Measurements from ENCODE around the gene TSPAN18.

The TSPAN18 gene, protein sequence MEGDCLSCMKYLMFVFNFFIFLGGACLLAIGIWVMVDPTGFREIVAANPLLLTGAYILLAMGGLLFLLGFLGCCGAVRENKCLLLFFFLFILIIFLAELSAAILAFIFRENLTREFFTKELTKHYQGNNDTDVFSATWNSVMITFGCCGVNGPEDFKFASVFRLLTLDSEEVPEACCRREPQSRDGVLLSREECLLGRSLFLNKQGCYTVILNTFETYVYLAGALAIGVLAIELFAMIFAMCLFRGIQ

DNA sequence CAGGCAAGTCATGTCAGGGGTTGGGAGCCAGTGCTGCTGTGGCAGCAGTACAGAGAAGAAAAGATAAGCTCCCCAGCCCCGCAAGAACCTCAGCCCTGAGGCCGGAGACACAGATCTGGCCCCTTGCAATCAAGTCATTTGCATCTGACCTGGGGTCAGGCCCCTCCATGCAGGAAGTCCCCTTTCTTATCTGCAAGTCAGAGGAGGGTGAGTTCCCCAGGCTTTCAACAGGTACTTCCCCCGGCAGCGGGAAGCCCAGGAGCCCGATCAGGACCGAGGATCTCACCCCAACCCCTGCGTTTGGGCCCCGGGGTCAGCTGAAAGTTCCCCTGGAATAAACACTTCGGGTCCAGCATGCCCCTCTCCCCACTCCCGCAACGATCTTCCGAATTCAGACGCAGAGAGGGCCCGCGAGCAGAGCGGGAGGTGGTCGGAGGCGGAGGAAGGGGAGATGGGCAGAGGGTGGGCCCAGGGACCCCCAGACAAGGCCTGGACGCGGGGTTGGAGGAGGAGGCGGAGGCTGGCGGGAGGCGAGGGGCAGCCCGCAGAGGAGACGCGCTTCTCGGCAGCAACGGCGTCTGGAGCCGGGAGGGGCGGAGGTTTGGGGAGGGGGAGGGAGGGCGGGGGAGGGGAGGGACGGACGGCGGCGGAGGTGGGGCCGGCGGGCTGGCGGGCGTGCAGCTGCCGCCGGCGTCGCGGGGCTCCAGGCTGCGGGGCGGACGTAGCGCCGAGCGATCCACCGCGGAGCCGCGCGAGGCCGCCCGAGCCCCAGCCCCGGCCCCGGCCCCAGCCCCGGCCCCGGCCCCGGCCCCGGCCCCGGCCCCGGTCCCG lies at the start of gene TSPAN18:
TSS of gene TSPAN18 (plus strand) at position 680 of the 831 bp plus-strand sequence. CDS start 179,455 bp downstream, outside the sequence.
- DNase-seq, result peak; percentile 22 to 60

DNA sequence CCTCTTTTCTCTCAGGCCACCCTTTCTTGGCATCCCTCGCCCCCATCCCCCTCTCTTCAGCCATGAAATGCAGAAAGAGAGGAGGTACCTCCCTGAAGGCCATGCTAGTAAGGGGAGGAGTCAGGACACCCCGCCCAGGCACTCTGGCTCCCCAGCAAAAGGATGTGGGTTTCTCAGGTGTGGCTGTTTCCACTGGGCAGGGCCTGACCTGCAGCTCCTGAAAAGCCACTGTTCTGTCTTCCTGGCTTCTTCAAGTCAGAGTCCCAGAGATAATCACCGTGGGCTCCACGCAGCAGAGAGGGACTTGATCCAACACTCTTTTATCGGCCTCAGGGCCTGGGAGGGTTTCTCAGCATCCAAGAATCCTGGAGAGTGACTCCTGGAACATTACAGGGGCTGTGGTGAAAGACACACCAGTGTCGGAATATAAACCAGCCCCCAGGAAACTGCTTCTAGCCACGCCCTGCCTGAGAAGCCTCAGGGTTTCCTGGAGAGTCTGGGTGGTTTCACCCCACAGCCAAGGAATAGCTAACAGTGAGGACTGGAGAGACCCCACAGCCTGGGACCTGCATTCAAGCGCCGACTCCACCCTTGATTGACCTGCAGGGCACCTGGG lies 45.7 kb upstream of the TSPAN18 start:
- peak; percentile 32 to 71 for DNase-seq

DNA sequence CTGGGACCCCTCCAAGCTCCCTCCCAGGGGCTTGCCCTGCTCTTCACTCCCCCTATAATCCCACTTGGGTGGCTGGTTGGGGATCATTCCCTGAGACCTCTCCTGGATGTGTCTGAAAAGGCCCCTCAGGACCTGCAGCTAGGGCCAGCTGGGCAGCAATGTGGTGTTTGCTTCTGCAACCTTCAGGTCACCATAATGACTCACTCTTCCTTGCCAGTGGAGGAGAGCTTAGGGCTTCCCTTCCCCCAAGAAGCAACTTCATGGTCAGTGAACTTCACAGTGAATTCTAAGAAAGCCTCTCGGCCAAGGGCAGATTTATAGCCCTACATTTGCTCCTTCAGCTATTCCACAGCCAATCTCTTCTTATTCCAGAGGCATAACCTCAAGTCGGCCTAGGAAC lies 45.1 kb upstream of the TSPAN18 start:
- no peak for DNase-seq

DNA sequence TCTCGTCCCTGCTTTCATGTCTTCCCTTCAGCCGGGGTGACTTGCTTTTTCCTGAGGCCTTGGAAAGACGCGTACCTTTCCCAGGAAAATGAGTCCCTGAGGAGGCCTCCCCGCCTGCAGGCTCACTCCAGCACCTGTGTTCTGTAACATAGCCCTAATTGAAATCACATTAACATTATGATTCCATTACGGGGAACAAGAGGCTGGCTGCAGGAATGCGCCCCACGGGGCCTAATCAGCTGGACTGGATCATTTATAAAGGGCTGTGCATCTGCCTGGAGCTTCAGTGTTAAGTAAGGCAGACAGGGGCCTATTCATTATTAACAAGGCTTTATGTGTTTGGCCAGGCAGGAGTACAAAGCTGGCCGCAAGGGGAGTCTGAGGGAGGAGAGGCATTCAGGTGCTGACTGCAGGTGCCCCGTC lies 41.9 kb upstream of the TSPAN18 start:
- DNase-seq, result no peak

DNA sequence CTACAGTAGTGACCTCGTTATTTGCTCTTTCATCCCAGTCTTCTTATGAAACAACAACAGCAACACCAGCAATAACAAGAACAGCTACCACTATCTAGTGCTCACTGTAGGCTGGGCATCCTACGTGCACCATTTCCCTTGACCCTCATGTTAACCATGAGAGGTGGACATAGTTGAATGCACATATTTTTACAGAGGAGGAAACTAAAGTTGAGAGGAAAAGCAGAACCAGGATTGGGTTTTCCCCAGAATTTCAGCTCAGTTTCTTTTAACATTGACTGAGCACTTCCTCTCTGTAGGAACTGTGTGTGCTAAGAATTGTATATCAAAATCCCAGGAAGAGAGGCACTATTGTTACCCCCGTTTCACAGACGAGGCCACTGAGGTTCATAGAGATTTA lies 39.4 kb upstream of the TSPAN18 start:
- DNase-seq, result no peak

DNA sequence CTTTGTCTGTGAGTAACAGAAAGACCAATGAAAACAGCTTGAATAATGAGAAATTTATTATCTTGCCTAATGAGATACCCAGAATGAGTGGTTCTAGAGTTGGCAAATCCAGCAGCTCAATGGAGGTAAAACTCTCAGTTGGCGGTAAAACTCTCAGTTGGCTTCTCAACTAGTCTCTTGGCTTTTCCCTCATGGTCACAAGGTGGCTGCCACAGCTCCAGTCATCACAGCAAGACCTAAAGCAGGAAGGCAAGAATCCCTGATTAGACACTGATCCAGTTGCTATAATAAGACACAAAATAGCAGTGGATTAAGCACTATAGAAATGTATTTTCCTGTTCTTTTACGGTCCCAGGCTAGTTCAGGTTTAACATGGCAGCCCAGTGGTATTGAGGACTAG lies 37.5 kb upstream of the TSPAN18 start:
- DNase-seq, result no peak

DNA sequence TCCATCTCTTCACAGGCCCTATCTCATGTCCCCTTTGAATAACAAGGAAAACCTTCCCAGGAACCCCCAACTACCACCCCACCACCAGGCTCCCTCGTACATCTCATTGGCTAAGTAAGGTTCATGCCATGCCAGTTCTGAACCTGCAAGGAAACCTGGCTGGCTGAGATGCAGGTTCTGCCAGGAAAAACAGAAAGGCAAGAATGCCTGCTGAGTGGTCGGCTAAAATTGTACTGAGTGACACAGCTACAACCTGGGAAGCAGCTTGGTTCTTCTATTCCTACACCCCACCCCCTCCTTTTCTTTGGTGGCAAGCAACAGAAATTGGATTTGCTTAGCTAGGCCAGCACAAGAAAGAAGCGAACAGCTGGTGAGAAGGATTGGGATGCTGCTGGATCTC lies 36.1 kb upstream of the TSPAN18 start:
- no peak for DNase-seq

DNA sequence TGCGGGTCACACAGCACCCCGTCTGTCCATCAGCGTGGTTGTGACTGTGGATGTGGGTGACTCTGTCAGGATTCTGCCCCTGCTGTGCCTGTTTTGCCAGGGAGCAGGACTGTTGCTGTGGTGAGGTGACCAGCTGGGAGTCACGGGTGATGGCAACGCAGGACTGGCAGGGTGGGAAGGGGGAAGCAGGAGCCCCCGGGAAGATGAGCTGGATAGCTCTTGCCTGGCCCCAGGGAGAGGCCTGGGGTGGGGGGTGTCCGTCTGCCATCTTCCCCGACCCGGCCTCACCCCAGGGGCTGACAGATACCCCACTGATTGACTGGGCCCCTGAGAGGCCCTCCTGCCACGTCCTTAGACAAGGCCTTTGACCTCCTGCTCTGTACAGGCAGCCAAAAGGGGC lies 34.3 kb upstream of the TSPAN18 start:
- DNase-seq, result no peak

DNA sequence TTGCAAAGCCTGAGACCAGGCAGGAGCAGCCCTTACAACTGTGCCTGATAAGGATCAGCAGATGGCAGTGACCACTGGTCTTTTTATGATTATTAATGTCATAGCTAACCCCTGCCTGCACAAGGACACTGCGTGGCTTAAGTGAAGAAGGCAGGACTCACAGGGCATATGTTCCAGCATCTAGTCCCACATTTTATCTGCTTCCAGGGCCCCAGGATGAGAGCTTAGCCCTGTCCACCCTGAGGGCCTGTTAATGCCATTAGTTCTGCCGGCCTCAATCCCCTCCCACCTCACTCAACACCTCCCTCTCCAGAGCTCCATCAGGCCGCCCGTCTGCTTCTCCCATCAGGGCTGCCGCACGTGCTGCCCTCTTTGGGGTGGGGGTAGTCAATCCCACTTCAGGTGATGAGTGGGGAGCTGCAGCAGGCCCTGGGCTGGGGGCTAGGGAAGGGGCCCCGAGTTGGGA lies 33.1 kb upstream of the TSPAN18 start:
- DNase-seq, result no peak

DNA sequence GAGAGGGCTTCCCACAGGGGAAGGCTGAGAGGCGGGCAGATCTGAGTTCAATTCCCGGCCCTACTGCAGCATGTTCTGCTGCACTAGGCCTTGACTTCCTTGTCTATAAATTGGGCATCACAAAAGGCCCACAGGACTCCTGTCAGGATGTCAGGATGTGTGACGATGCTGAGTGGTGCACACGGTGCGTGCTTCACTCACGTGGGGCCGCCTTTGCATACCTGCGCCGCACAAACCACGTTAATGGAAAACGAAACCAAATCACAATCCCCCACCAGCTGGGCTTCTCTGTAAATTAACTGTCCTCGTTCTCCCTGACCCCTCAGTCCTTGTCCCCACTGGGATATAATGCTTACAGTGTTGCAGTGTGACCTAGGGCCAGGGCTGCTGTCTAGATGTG lies 32.3 kb upstream of the TSPAN18 start:
- DNase-seq, result peak in 1 of 2 donors; percentile 32

DNA sequence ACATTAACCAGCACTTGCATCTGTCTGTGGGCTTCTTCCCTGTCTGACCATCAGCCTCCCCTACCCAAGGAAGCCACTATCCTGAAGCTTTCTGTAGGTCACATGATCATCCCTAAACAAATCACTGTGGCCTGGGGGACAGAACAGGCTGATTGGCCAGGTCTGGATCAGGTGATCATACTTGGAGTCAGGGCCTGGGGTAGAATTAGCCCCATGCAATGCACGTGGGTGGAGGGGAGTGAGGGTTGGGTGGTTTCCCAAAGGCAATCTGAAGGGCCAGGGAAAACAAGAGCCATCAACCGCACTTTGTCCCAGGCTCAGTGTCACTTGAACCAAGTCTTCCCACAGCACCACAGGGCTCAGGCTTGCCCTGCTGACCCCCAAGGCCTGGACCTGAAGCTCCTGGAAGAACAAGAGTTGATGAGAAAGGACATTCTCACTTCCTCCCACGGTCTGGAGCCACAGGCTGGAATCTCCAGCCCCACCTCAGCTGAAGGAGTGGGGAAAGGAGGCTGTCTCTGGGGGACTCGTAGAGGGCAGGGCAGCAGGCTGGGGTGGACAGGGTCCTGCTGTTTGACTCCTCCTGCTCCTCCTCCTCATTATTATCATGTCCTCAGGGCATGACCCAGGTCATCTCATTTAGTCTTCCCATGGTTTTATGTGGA lies 31.5 kb upstream of the TSPAN18 start:
- DNase-seq, result no peak

DNA sequence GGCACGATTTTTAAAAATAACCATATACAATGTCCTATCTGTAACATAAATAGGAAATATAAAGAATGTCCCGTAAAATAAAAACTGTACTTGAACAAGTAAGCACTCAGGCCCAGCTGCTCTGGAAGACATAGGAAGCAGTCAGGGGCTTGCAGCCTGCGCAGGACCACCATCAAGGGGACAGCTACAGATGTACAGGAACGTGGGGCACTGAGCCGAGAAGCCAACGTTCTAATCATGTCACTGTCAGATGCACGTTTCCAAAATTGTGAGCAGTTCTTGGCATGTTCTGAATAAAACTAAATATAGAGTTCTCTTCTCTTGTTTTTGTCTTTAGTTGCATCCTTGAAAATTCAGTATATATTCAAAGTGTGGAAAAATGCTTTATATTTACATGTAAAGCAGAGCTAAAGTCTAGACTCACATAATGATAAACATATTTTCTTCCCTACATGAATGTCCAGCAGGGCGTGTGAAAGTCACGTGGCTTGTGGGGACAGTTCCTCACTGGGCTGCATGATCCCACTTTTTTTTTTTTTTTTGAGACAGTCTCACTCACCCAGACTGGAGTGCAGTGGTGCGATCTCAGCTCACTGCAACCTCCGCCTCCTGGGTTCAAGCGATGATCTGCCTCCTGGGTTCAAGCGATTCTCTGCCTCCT lies 28.4 kb upstream of the TSPAN18 start:
- no peak for DNase-seq

DNA sequence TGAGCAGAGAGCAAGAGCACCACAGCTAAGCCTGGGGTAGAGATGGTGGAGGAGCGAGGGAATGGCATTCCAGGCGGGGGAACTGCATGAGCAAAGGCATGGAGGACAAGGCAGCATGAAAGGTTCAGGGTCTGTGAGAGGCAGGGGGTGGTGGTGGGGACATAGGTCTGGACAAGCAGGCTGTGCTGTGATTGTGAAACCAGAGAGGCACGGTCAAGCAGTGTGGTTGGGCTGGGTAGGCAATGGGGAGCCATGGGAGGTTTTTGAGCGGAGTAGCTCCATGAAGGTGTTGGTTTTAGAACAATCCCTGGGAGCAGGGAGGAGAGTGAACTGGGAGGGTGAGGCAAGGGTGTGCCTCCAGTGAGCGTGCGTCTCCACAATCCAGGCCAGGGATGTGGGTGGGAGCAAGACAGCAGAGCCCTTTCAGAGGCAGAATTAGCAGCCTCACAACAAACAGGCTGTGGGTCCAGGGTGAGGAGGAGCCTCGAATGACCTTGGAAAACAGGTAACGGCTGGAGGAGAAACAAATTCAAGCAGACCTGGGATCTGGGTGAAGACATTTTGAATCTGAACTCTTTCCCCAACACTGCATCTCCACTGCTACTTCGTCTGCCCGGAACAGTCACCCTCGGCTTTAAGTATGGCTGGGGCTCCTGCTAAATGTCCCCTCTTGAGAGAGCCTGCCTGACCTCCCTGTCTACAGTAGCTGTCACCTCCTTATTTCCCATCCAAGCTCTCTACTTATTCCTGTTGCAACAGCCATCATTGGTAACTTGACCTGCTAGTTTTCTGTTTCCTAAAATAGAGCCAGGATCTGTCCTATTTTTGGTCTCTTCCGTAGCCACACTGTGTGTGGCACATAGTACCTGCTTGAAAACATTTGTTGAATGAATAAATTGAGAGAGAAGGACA lies 27.0 kb upstream of the TSPAN18 start:
- no peak for DNase-seq

DNA sequence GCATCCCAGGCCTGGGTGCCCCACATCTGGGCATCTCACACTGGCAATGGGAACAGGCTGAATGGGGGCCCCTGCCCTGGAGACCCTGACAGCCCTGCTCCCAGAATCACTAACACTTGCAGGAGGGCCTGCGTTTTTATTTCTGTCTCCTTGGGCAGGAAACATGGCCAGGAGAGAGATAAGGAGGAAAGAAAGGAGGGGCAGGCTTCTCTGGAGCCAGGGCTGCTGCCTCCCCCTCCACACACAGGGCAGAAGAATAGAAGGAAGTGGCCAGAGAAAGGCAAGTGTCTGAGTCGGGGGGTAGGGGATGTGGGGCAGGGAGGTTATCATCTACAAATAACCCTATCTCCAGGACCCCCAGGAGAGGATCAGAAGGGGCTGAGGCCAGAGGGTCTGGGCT lies 25.5 kb upstream of the TSPAN18 start:
- no peak for DNase-seq

DNA sequence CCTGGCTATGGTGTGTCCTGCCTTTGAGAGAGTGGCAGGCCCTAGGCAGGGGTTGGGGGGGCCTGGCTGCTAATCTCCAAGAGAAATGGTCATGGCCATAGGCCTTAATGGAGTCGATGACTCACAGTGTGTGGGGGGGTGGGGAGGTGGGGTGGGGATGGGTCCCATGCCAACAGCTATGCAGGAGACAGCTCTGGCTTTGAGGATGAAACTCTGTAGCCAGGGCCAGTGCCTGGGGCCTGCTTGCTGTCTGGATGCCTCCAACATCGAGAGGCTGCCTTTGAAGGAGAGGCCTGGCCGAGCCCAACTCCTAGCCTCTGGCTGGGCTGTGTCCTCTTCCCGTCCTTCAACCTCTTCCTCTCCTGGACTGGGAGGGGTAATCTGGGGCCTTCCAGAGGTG lies 23.9 kb upstream of the TSPAN18 start:
- no peak for DNase-seq

DNA sequence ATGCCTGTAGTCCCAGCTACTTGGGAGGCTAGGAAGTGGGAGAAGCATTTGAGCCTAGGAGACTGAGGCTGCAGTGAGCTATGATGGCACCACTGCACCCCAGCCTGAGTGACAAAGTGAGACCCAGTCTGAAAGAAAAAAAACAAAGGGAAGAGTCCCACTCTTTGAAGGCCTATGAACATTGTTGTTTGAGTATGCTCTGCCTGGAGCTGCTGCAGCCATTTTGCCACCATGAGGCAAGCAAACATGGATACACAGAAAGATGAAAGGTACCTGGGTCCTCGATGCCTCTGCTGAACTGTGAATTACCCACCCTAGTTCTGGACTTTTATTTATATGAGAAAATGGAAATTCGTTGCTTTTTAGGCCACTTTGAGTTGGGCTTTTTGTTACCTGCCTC lies 19.7 kb upstream of the TSPAN18 start:
- DNase-seq, result no peak

DNA sequence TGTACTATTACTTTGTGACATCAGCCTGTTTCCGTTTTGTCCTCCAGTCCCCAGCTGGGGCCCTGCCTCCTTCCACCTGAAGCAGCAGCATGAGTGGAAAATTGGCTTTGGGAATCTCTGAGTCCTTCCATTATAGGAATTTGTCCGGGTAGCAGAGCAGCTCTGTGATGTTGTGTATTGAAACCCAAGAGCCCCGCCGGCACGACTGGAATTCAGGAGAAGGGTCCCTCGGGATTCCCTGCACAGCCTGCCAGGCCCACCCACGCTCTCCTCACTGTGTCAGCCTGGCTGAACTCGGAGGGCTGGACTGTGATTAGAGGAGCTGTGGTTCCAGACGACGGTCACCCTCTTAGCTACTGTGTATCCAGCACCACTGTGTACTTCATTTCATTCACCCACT lies 18.8 kb upstream of the TSPAN18 start:
- no peak for DNase-seq

DNA sequence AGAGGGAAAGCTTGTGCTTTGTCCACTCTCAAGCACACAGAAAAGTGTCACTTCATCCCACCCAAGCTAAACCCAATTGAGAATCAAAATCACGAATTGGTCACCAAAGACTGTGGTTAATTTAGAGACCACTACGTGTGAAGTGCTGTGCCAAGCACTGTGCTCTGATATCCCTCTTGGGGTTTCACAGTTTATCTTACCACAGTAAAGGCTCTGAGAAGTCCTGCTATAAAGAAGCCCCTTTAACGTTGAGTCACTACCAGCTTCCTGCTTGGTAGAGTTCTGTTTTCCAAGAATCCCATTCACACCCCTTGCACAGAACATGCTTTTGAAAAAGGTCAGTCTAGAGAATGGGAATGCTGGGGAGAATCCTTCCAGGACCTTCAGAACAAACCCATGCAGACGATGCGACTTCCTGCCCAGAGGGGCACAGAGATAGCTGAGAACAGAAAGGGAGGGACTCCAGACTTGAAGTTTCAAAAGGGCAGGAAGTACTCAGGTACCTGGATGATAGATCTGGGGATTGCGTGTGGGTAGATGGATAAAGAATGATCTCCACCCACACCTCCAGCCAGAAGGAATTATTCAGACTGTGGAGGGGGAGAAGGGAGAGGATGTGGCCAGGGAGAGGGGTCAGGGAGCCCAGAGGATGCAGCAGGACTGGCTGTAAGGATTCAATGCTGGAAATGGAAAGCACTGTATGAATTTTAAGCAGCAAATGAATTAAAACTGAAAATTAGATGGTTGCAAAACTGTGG lies 18.1 kb upstream of the TSPAN18 start:
- DNase-seq, result no peak

DNA sequence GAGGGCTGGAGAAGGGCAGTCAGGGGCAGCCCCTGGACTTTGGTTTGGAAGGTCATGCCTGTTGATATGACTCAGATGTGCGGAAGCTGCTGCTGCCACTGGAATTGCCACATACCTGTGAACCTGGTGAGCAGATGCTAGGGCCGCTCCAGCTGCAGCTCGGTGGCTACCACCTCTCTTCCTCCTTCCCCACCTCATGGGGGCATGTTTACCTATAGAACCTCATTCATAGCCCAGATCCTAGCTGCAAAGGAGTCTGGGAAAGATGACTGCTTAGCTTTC lies 17.5 kb upstream of the TSPAN18 start:
- no peak for DNase-seq

DNA sequence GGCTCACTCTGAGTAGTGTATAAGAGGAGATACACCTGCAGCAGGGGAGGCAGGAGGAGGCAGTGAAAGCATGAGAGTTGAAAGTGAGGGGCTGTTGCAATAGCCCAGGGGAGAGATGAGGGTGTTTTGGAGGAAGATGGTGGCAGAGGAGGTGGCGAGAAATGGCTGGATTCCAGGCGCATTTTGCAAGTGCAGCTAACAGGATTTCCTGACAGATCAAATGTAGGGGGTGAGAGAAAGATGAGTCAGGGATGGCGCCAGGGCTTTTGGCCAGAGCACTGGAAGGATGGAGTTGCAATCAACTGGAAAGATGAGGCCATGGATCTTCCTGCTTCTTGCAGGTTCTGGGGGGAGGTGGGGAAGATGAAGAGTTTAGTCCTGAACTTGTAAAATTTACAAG lies 16.8 kb upstream of the TSPAN18 start:
- no peak for DNase-seq

DNA sequence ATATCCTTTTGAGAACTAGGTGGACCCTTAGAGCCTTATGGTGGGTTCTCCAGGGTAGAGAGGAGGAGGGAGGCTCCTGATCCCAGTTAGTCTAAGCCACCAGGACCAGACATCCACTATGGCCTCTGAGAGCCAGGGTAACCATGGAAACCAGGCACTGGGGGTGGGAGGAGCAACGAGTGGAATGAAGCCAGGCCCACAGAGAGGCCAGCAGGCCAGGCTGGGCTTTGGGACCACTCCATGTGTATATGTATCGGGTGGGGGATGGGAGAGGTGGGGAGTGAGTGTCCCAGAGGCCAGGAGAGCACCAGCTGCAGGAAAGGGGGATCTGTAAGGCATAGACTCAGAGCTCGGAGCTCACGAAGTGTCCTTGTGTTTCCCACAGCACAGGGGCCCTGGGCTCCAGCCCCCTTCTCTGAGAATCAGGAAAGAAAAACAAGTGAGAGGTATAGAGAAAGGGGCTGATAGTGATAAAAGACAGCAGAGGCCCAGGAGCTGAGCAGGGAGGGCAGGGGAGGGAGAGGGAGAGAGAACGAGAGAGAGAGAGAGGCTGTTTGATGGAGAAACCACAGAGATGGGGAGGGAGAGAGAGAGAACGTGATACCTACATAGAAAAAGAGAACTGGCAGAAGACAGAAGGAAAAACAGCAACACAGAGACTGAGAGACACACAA lies 15.5 kb upstream of the TSPAN18 start:
- no peak for DNase-seq
